DMS 273 (cell line): ENCODE data around the gene SMG5.
A peak's percentile ranks its signal among the peaks of the same experiment; 100 is the strongest.
"Not testable (repeated sequence)": the region's sequence is repeated elsewhere in the genome, so short reads cannot be mapped to it uniquely, and the experiment has no call there.

Experiments used
- DNase-seq: peaks from one replicate; lab custom pipeline; 2025; ENCODE audit not compliant: unreplicated experiment; lab: John Stamatoyannopoulos, UW

The SMG5 gene

GRCh38 chr1:156282479-156283222, at the start of gene SMG5:
Gene SMG5 (minus strand): TSS chr1:156282825. CDS start chr1:156282680, 145 bp downstream.
- DNase-seq, result peak; percentile 100

GRCh38 chr1:156323179-156323578, 40.6 kb upstream of the SMG5 start:
- not testable (repeated sequence) for DNase-seq

GRCh38 chr1:156320560-156320959, 37.9 kb upstream of the SMG5 start:
- no peak for DNase-seq

GRCh38 chr1:156319664-156320063, 37.0 kb upstream of the SMG5 start:
- DNase-seq, result peak; percentile 56

GRCh38 chr1:156316909-156317308, 34.3 kb upstream of the SMG5 start:
- no peak for DNase-seq

- DNase-seq, result no peak
These were observed 28.3 kb upstream of the SMG5 start for GRCh38 chr1:156310962-156311361.

GRCh38 chr1:156308078-156308477, 25.5 kb upstream of the SMG5 start:
- DNase-seq, result no peak

- DNase-seq, result no peak
These were observed 22.6 kb upstream of the SMG5 start for GRCh38 chr1:156305215-156305614.

- DNase-seq, result no peak
These were observed 20.6 kb upstream of the SMG5 start for GRCh38 chr1:156303241-156303640.

- no peak for DNase-seq
These were observed 16.3 kb upstream of the SMG5 start, which contains the start of gene VHLL for GRCh38 chr1:156298852-156299357. Gene VHLL (minus strand): TSS chr1:156299307. CDS start chr1:156299189, 118 bp downstream.

GRCh38 chr1:156295391-156295947, 12.8 kb upstream of the SMG5 start, which contains the start of gene GLMP:
Gene GLMP (minus strand): TSS chr1:156295679. CDS start chr1:156295645, 34 bp downstream.
- DNase-seq, result peak; percentile 80

- DNase-seq, result no peak
These were observed 11.3 kb upstream of the SMG5 start for GRCh38 chr1:156293895-156294294.

GRCh38 chr1:156293098-156293434, 10.4 kb upstream of the SMG5 start:
- DNase-seq, result no peak

GRCh38 chr1:156291226-156292061, 8.8 kb upstream of the SMG5 start:
- DNase-seq, result no peak

- no peak for DNase-seq
These were observed 7.2 kb upstream of the SMG5 start for GRCh38 chr1:156289857-156290256.

GRCh38 chr1:156286061-156286460, 3.4 kb upstream of the SMG5 start:
- no peak for DNase-seq

GRCh38 chr1:156285437-156285836, 2.8 kb upstream of the SMG5 start:
- no peak for DNase-seq

GRCh38 chr1:156284757-156285156, 2.1 kb upstream of the SMG5 start:
- no peak for DNase-seq

GRCh38 chr1:156284112-156284511, 1.5 kb upstream of the SMG5 start, which contains the start of gene TMEM79:
Gene TMEM79 (plus strand): TSS chr1:156284325. CDS start chr1:156285227, 902 bp downstream.
- DNase-seq, result no peak

GRCh38 chr1:156283521-156283920, 896 bp upstream of the SMG5 start:
- DNase-seq, result no peak

- DNase-seq, result peak; percentile 77
These were observed 739 bp downstream of the SMG5 start for GRCh38 chr1:156281693-156282478.
